ENCODE measurements around the gene ASCL5.

ASCL5 gene

DNA sequence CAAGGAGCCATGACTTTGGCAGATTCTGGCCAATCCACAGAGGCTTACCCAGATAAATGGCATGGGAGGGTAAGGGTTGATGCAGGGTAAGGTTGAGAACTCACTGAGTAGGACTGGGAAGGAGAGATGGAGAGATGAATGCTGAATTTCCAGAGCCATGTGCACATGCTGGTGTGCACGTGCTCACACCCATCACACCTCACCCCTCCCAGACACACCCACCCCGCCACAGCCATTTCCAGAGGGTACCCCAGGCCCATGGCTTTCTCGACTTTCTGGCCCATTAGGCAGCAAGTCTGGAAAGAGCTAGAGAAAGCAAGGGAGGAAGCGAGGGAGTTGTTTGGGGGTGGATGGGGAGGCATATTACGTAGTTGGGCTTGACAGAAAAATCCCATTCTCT, 16.4 kb downstream of the ASCL5 start:
- no peak for DNase-seq (ENCODE audit: low read depth)

DNA sequence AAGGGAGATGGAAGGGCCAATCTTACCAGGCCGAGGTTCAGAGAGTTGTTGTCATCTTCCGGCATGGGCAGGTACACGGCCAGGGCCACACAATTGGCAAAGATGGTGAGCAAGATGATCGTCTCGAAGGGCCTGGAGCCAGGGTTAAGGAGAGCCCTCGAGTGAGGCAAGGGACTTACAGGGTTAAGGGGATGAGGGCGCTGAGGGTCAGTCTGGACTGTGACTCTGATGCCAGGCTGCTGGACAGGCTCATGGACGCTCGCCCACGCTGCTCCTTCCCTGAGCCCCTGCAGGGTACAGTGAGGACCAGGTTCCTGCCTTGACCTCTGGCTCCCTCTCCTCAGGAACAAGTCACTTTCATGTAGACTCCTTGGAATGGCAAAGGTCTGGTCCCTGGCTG, 16.8 kb downstream of the ASCL5 start:
- DNase-seq (ENCODE audit: low read depth): no peak

DNA sequence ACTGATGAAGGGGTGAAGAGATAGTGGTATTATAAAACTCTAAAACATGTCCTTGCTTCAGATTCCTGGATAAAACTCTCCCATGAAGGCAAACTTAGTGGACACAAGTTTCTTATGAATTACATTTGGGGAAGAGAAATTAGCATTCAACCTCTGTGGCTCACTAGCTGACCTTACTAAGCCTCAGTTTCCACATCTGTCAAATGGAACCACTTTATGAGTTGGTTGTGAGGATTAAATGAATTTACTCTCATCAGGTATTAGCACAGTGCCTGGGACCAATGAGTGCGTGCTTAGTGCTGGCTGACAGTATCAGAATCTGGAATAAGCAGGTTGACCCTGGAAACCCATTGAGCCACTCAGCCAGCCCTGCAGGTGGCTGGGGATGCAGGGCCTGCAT, 17.3 kb downstream of the ASCL5 start:
- DNase-seq (ENCODE audit: low read depth): no peak

DNA sequence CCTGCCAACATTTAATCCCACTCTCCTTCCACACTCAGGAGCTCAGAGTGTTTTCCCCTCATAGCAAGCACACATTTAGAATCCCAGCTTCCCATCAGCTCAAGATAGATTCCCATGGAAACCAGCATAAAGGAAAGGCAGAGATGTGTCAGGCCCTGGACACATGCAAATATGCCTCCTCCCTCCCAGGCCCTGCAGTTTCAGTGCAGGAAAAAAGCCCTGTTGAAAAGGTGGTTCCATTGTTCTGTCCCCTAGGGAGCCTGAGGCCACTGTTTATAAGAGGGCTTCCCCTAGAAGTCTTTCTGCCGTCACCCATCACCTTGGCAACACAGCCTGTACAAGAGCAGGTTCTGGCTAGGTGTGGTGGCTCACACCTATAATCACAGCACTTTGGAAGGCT, 18.4 kb downstream of the ASCL5 start:
- DNase-seq (ENCODE audit: low read depth): no peak

DNA sequence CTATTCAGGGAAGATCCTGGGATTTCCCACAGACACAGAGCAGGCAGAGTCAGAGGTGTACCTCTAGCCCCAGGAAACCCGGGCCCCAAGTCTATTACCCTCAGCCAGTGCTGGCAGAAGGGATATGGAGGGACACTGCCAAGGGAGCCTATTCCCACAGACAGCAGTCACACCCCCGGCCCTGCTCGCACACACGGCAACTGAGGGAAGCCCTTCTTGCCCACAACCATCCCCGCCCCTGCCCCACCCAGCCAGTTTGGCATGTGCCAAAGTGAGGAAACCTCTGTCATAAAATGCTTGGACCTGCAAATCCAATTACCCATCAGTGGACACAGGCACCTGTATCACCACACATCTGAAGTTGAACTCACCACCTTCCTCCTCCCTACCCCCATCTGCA, 21.3 kb downstream of the ASCL5 start:
- no peak for DNase-seq (ENCODE audit: low read depth)

DNA sequence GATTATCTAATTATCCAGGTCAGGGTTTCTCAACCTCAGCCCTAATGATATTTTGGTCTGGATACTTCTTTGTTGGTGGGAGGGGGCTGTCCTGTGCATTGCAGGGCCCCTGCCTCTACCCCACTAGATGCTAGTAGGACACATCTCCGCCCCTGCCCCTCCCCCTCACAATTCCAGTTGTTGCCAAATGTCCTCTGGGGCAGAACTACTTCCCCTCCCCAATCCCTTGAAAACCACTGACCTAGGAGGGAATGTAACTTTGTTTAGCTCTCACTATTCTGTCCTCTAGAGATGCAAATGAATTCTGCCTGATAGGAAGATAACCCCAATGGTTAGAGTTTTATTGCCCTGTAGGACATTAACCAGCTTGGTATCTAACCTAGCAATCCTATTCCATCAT, 22.8 kb downstream of the ASCL5 start:
- DNase-seq (ENCODE audit: low read depth): no peak

DNA sequence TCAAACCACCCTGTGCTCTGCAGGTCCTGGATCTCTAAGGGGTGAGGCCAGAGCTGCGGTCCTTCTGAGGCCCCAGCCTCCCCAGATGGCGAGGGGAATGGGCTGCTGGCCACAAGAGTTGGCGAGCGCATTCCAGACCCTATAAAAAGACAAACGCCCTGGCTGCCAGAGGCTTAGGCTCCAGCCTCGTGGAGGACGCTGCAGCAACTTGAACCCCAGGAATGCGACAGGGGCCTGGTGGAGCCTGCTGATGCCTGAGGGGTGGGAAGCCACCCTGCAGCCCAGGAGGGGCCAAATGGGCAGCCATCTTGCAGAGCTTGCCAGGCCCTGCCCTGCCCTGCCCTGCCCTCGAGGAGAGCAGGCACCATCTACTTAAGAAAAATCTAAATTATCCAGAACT, 23.3 kb downstream of the ASCL5 start:
- DNase-seq (ENCODE audit: low read depth): no peak

DNA sequence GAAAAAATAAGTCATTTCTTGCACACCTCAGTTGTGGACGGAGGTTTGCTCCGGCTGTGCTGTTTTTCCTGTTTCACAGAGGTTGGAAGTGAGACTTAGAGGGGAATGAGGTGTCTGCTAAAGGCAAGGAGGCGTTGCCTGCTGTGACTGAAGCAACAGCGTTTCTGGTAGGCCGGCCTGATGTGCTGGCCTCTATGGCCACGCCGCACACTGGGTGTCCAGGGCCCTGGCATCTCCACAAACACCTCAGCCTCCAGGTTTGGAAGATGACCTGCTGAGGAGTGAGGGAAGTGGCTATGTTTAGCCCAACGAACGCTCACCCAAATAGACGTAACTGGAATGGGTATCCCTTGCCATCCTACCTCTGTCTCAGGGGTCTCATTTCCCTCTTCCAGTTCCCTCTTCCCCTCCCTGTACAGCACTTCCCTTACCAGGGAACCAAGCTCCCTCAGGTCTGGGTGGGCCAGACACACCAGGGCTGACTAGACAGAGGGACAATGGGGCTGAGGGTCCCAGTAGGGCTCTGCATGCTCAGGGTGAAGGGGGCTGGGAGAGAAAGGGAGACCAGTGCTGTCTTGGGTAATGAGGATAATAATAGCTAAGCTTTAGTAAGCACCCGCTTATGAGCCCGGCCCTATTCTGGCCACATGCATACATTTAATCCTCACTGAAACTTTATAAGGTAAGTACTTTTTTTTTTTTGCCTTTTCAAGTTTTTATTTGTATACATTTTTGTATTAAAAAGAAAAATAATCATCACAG, 26.6 kb downstream of the ASCL5 start:
- no peak for DNase-seq (ENCODE audit: low read depth)

DNA sequence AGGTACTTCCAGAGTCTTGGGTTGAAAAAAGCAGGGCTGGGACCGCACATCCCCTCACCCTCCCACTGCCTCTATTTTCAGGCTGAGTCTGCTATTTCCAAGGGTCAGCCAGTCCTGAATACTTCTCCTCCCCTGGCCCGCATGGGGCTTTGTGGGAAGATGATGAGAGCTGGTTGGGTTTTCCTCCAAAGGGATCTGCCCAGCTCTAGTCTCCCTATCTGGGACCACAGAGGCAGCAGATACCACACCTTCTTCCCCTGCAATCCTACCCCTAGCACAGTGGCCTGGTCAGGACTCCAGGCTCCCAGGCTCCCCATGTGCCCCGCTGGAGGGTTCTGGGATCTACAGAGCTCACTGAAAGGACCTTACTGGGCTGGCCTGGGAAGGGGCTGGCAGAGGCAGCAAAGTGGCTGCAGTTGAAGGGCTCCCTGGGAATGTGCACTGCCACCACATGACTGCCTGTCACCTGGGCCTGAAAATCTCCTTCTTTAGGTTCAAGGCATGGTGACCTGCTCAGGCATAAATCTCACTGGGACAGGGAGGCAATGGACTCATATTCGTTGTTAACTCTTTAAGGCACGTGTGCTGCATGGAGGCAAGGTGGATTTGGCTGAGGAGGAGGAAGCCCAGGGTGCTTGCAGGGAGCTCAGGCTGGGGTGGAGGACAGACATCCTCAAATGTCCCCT, 27.8 kb downstream of the ASCL5 start:
- DNase-seq (ENCODE audit: low read depth): no peak

DNA sequence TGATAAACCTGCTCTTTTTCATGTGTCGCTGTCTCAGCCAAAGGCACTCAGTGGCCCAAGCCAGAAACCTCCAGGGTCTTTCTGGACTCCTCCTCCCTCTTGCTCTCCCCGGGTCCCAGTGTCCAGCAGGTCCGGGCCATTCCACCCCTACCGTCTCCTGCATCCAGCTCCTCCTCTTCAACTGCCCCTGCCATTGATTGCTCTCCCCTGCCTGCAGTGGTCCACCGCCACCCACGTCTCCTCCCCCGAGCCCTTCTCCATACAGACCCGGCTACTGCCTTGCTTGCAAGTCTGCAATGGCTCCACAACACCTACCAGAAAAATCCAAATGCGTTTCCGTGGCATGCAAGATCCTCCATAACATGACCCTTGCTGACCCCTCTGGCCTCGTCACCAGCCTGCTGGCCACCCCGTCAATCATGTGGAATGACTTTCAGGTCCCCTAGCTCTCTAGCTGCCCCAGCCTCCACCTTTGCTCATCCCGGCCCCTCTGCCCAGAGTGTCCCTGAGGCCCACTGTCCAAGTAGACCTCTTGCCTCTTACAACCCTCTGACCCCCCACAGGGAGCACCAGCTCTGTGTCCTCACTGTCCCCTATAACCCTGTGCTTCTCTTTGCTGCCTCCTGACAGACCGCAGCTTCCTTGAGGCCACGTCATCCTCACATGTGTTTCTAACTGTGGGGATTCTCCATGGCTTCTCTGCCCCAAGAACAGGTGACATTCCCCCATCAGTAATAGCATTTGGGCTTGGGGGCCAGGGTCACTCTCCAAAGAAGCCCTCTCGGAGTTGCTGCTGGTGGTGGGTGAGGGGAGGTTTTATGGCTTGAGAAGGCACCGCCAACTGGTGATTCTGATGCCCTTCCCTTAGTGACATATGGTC, 29.8 kb downstream of the ASCL5 start:
- no peak for DNase-seq (ENCODE audit: low read depth)

DNA sequence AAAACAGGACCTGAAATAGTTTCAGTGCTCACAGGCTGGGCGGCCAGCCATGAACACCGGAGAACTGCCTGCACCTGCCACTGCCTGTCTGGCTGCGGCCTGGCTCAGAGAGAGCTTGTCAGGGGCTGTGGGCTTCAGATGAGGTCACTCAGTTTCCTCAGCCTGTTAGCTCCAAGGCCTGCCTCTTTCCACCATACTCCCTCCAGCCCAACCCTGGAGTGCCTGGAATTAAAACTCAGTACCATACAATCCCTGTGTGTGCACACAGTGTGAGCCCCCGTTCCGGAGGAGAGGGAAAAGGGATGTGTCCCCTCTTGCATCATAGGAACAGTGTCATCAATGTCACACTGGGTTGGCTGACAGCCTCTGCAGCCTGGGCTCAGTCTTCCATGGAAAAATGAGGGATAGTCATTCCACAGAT, 30.9 kb downstream of the ASCL5 start:
- no peak for DNase-seq (ENCODE audit: low read depth)

DNA sequence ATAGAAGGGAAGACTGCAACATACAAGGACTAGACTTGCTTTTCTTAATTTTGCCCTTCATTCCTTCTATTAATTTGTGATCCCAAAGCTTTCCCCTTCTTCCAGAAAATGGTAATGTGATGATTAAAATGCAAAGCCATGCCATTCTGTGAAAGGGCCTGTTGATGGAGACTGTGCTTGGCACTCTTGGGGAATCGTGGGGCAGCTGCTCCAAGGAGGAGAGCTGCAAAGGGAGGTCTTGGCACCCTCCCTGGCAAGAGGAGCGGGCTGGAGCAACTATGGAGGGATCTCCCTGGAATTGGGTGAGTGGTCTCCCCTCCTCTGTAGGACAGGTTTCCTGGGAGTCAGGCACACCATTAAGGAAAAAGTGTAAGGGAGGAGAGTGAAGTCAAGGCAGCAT, 31.4 kb downstream of the ASCL5 start:
- no peak for DNase-seq (ENCODE audit: low read depth)

DNA sequence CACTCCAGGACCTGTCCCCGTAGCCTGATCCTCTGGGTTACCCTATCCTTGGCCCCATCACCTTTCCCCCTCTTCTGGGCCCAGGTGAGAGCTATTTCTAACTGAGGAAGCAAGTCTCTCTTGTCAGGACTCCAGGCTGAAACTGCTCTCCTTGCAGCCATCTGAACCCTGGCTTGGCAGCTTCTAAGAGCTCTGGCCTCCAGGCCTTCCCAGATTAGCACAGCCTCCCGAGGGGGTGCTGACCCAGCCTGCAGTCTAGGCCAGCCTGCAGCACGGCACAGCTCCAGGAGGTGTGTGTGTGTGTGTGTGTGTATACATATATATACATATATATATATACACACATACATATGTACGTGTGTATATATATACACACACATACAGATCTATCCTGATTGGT, 32.2 kb downstream of the ASCL5 start:
- no peak for DNase-seq (ENCODE audit: low read depth)

DNA sequence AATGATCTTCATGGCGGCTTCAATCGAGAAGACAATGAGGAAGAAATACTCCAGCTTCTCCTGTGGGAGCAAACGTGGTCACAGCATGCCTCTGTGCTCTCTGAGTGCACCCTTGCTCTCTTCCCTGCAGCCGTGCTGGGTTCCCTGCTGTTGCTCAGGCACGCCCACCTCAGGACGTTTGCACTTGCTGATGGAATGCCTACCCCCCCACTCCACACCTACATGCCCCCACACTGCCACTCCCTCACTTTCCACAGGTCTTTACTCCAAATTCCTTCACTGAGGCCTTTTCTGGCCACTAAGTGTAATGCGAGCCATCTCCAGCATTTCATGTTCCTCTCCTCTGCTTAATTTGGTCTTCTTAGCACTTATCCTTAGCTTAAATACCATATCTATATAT, 33.0 kb downstream of the ASCL5 start:
- DNase-seq (ENCODE audit: low read depth): no peak

DNA sequence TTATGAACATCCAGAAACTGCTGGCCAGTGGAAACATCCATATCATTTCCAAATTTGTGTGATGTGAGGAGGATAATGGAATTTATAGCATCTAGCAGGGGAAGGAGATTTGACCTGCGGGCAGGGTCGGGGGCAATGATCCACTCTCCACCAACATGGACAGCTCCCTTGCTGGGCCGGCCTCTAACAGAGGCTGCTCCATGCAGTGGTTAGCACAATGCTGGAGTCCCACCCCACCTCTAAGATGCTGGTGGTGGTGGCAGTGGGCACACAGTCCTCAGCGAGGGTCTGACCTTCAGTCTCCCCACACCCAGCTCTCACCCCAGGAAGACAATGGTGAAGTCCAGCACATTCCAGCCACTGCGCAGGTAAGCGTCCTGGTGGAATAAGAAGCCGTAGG, 33.4 kb downstream of the ASCL5 start:
- DNase-seq (ENCODE audit: low read depth): no peak

DNA sequence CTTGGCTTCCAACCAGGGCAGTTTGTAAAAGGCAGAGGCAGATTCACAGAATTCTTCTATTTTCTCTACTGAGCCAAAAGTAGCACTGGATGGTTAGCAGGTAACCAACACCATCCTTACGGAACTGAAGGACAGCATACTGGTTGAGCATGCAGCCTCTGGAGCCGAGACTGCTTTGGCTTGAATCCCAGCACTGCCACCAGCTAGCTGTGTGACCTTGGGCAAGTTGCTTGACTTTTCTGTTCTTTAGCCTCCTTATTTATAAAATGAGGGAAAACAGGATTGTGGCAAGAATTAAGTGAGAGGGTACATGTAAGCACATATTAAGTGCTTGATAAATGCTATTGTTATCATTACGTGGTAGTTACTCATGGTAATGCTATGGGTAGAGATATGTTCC, 34.2 kb downstream of the ASCL5 start:
- DNase-seq (ENCODE audit: low read depth): no peak

DNA sequence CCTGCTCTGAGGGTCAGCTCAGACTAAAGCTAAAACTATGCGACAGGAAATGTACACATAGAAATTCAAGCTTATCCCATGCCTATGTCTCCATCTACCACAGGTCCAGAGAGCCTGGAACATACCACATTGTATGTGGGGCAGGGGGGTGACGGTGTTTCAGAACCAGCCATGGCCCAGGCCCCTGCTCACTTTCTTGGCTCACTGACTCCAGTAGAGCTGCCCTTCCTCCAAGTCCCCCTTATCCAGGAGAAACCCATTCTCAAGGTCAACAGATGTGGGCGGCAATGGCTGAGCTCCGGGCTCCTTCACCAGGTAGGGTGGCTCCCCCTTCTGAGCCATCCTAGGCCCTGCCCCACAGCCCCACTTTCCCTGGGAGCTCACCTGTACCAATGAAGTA, 35.7 kb downstream of the ASCL5 start:
- no peak for DNase-seq (ENCODE audit: low read depth)

DNA sequence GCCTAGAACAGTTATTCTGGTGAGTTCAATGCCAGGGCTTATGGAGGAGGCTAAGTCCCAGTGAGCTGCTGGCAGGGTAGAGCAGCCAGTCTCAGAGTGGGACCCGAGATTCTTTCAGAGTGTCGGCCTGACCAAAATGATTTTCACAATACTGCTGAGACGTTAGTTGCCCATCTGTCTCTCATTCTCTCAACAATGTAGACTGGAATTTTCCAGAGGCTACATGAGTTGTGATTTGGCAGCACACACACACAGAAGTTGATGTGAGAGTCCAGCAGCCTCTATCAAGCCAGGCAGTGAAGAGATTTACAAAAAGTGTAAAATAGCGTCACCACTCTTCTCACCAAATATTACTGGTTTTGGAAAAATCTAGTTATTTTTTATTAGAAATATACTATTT, 36.4 kb downstream of the ASCL5 start:
- no peak for DNase-seq (ENCODE audit: low read depth)

DNA sequence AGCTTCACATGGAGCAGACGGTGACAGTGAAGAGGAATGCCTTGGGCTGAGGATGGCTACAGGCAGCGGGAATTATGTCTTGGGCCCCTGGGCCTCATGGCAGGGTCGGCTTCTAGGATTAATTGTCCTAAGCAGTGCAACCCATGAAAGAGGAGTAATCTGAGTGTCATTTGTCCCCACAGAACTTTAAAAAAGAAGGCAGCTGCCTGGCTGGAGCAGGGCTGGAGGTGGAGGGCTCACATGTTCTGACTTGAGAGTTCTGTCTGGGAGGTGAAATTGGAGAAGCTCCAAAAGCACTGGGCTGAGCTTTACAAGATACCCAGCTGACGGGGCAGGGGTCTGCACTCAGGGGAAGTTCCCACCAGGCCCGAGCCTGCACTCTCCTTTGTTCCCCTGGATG, 37.4 kb downstream of the ASCL5 start:
- DNase-seq (ENCODE audit: low read depth): no peak

DNA sequence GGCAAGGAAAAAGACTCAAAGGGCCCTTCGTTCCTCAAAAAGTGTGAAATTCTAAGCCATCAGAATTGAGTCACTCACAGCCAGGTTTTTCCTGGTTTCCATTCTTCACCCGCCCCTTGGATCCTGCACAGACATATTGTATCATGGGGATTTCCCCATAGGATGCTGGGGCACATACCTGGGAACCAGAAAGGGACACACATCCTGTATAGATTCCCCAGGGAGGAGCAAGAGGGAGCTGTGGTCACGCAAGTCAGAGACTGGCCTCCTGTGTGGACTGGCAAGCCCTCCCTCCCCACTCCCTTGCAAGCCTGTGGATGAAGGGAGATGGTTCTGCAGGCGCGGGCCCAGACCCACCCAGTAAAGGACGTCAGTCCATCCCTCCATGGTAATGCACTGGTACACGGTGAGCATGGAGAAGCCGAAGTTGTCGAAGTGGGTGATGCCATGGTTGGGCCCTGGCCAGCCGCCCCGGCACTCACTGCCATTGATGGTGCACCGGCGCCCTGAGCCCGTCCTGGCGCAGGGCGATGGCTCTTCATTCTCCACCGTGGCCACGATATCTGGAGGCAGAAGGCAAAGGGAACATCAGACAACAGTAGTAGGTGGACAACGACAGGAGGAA, 38.0 kb downstream of the ASCL5 start:
- no peak for DNase-seq (ENCODE audit: low read depth)

DNA sequence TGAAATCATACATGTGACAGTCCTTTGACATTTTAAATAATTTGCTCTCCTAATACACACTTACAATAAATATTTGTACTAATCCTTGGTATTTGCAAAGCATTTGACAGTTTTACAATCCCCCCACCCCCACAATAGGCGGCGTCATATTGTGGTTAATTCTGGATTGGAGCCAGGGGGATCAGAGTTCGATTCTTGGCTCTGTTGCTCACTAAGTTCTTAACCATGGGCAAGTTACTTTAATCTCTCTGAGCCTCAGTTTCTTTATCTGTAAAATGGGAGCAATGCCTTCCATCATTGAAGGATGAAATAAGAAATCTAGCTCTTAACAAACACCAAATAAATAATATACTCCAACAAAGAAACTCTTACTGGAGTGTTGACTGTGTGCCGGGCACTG, 38.6 kb downstream of the ASCL5 start:
- DNase-seq (ENCODE audit: low read depth): no peak

DNA sequence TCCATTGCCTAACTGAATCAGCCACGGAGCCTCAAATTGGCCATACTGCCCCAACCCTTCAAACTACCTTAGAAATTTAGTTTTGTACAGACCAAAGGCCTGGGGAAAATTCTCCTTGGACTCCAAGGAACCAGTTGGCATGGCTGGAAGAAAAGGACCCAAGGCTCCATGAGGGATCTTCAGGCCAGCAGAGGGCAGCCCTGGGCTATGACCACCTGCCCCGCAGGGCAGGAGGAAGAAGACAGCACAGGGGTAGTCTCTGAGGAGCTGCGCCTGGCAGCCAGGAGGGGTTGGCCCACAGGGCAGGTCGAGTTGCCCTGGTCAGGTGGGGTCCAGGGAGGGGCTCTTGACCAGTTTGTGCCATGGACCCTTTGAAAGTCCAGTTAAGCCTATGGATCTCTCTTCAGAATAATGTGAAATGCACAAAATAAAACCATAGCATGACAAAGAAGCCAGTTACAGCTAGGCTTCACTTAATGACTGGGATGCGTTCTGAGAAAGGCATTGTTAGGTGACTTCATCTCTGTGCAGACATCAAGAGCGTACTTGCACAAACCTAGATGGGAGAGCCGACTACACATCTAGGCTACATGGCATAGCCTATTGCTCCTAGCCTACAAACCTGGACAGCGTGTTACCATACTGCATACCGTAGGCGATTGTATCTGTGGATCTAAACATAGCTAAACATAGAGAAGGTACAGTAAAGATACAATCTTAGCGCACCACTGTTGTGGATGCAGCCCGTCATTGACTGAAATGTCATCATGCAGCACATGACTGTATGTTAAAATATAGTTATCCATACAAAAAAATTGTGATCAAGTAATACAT, 40.9 kb downstream of the ASCL5 start:
- peak; percentile 26 for DNase-seq (ENCODE audit: low read depth)
